Erythroblast (primary cell): ENCODE results near the gene DDX19B.
"Not testable (repeated sequence)": the region's sequence is repeated elsewhere in the genome, so short reads cannot be mapped to it uniquely, and the experiment has no call there.

ENCODE experiments used
- DNase-seq, 2 experiments: peaks; one replicate each; lab custom pipeline; 2025; lab: John Stamatoyannopoulos, UW
- GATA1 ChIP-seq: IDR thresholded peaks from 2 replicates; pipeline ENCODE4 v1.6.1; 2011; ENCODE audit warnings: low read depth, mild to moderate bottlenecking, control low read depth, low read length, moderate library complexity
- POLR2A ChIP-seq: IDR thresholded peaks from 2 replicates; pipeline ENCODE4 v1.6.1; 2011; ENCODE audit warnings: mild to moderate bottlenecking, low read length

Gene DDX19B

DNA sequence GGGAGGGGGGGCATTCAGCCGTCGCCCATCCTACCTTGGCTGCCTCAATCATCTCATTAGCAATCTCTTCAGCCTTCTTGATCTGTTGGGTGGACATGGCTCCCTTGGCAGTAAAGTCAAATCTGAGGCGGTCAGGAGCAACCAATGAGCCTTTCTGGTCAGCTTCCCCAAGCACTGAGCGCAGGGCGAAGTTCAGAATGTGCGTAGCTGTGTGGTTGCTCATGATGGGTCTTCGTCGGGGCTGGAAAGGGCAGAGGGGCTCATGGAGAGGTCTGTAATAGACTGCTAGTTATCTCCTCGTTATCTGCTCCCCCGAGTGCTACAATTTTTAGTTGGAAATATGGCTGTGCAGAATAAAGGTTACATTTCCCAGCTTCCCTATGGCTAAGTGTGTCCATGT, 40.0 kb upstream of the DDX19B start:
- no peak for DNase-seq
- TF ChIP-seq GATA1 (no peak), POLR2A (no peak)

DNA sequence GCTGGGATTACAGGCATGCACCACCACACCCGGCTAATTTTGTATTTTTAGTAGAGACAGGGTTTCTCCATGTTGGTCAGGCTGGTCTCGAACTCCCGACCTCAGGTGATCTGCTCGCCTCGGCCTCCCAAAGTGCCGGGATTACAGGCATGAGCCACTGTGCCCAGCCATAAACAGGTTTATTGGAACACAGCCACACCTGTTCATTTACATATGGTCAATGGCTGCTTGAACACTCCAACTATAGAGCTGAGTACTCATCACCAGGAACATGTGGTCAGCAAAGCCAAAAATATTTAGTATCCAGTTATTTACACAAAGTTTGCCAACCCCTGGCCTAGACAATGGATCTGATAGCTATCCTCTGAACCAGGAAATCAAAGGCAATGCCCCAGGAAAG, 39.1 kb upstream of the DDX19B start:
- DNase-seq: not testable (repeated sequence)

DNA sequence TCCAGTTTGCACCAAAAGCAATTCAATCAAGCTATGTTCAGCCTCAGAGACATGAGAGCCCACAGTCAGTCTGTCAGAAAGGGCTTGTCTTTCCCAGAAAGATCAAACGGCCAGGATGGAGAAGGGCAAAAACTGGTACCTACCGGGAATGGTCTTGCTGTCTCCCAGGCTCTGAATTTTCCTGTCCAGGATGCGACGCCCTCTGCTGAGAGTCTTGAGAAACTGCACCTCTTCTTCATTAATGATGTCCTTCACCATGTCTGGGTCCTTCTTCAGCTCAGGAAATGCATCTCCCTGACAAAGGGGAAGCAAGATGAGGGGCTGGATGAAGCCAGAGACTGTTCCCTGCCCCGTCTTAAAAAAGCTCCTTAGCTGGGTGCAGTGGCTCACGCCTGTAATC, 31.5 kb upstream of the DDX19B start:
- TF ChIP-seq POLR2A (no peak), GATA1 (no peak)
- DNase-seq: peak; percentile 41 to 53

DNA sequence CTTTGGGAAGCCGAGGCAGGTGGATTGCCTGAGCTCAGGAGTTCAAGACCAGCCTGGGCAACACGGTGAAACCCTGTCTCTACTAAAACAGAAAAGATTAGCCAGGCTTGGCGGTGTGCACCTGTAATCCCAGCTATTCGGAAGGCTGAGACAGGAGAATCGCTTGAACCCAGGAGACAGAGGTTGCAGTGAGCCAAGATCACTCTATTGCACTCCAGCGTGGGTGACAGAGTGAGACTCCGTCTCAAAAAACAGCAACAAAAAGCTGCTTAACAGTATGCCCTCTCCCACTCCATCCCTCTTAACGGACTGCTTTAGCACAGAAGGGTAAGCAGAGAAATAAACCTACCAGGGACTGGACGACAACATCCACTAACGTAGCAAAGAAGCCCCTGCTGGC, 31.1 kb upstream of the DDX19B start:
- not testable (repeated sequence) for DNase-seq

DNA sequence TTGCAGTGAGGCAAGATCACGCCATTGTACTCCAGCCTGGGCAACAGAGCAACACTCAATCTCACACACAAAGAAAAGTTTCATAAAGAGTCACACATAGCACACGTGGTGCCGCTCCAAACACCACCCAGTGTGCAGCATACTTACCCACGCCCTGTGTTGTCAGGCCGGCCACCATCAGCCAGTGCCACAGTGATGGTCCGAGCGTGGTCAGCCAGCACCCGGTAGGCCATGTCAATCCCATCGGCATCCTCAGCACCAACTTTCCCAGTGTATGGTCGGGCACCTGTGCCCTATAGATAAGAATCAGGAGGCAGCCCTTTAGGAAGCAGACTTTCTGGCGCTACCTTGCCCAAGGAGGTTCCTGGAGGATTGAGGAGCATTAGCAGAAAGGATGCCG, 29.5 kb upstream of the DDX19B start:
- no peak for TF ChIP-seq GATA1
- DNase-seq: no peak

DNA sequence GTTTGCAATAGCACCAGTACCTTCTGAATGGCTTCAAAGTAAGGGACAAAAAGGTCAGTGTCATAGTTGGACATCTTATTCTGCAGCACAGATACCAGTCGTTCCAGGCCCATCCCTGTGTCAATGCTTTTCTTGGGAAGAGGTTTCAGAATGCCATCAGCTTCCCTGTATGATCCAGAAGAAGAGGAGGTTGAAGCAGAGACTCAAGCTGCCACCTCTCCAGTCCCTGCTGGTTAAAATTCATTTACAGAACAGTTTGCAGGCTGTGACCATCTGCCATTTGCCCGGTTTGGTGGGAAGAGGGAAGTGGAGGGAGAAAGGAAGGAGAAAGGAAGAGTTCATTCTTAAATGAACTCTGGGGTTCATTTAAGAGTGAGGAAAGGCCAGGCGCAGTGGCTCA, 28.8 kb upstream of the DDX19B start:
- TF ChIP-seq POLR2A (no peak), GATA1 (no peak)
- DNase-seq: no peak

DNA sequence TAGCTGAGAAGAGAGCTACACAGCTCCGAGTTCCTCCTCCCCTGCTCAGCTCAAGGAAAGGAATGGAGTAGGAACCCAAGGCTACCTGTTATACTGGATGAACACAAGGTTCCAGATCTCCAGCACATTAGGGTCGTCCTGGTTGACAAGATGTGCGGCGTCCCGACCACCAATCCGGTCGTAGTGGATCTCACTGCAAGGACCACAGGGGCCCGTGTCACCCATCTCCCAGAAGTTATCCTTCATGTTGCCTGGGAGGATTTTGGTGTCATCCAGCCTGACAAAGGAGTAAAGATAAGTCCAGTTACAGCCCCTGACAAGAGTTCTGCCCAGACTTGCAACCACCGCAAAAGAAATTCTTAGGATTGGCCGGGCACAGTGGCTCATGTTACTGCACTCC, 27.3 kb upstream of the DDX19B start:
- TF ChIP-seq POLR2A (no peak), GATA1 (no peak)
- no peak for DNase-seq

DNA sequence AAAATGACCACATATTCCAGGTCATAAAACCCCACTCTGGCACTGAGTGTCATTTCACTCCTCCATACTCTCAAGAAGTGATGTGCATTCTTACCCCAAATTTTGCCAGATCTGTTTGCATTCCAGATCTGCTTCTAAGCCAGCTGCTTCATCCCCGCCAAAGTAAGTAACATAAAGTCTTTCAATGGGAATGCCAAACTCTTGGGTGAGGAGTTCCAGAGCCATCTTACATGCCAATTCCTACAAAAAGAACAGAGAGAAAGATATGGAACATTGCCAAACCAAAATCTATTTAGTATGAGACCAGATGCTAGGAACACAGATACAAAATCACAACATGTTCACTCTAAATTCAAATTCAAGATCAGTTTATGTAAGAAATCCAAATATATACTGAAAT, 22.6 kb upstream of the DDX19B start:
- no peak for DNase-seq

DNA sequence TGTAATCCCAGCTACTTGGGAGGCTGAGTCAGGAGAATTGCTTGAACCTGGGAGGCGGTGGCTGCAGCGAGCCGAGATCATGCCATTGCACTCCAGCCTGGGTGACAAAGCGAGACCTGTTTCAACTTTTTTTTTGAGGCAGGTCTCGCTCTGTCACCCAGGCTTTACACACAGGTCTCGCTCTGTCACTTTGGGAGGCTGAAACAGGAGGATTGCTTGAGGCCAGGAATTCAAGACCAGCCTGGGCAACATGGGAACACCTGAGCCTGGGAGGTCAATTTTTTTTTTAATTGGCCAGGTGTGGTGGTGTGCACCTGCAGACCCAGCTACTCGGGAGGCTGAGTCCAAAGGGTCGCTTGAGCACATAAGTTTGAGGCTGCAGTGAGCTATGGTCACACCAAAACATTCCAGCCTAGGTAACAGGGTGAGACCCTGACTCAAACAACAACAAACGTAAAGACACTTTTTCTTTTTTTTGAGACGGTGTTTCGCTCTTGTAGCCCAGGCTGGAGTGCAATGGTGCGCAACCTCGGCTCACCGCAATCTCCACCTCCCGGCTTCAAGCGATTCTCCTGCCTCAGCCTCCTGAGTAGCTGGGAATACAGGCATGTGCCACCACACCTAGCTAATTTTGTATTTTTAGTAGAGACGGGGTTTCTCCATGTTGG, 11.5 kb upstream of the DDX19B start:
- DNase-seq: peak; percentile 34

More for the DNA sequence above, 22.6 kb upstream of the DDX19B start:
- TF ChIP-seq POLR2A: no peak
- TF ChIP-seq GATA1: no peak

DNA sequence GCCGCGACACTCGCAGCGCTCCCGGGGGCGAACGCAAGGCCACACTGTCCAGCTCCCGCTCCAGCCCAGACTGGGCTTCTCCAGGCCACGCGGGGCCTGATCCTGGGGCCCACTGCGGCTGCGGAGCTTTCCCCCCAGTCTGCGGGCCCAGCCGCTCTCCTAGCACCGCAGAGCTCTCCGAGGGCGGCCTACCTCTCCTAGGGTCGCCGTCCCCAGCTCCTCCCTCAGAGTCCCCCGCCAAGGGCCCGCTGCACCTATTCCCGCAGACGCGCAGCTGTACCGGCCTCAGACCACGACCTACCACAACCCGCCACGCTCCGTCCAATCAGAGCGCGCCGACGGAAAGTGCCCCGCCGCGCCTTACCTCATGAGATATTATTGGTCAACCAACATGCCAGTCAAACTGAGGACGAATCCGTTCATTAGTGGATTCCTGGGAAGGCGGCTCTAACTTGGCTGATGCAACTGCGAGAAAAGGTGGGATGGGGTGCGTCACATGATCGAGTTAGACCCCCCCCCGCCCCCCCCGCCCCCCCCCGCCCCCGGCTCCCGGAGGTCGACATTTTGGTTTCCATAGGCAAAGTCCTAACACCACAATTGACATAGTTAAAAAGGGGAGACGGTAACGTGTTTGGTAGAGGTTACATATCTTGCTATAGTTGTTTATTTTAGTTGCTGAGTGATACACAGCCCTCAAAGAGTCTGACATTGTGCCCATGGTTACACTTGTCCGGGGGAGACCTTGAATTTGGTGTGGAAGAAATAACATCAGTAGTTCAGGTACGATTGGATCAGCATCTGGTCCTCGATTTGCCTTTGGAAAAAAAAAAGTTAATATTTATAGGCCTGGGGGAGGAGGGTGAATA, 9.5 kb upstream of the DDX19B start, which contains the start of gene AARS1:
Gene AARS1 (minus strand): TSS at position 278 of the 866 bp plus-strand sequence. CDS start 6,743 bp downstream, outside the sequence.
- peak; percentile 100 for DNase-seq
- TF ChIP-seq POLR2A (peak; percentile 98), GATA1 (no peak)

DNA sequence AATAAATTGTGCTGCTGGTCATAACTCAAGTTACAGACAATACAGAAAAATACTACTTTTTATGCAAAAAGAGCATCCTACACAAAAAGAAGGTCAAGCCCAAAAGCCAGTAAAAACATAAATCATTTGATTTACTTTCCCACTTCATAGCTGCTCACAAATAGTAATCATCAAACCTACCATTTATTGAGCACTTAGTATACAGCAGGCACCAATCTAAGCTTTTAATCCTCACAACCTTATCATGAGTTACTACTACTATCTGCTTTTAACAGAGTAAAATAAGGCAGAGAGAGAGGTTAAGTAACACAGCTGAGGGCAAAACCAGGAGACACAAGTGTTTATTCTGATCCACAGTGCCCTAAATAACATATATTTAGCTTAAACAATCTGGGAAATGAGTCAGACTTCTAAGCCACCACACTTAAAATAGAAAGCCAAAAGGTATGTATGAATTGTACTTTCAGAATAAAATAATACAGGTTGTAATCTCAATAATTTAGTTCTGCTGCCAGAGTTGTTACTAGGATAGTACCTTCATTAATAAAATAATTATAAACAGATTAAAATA, 8.0 kb upstream of the DDX19B start:
- TF ChIP-seq POLR2A: no peak
- TF ChIP-seq GATA1: no peak
- DNase-seq: peak; percentile 19 to 40

DNA sequence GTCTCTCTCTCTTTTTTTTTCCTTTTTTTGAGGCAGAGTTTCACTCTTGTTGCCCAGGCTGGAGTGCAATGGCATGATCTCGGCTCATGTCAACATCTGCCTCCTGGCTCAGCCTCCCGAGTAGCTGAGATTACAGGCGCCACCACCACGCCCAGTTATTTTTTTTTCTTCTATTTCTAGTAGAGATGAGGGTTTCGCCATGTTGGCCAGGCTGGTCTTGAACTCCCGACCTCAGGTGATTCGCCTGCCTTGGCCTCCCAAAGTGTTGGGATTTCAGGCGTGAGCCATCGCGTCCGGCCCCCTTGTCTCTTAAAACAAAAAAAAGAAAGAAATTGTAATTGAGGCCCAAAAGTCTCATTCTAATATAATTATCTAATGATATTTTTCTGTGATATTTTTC, 6.8 kb upstream of the DDX19B start:
- DNase-seq: peak; percentile 12 to 16

DNA sequence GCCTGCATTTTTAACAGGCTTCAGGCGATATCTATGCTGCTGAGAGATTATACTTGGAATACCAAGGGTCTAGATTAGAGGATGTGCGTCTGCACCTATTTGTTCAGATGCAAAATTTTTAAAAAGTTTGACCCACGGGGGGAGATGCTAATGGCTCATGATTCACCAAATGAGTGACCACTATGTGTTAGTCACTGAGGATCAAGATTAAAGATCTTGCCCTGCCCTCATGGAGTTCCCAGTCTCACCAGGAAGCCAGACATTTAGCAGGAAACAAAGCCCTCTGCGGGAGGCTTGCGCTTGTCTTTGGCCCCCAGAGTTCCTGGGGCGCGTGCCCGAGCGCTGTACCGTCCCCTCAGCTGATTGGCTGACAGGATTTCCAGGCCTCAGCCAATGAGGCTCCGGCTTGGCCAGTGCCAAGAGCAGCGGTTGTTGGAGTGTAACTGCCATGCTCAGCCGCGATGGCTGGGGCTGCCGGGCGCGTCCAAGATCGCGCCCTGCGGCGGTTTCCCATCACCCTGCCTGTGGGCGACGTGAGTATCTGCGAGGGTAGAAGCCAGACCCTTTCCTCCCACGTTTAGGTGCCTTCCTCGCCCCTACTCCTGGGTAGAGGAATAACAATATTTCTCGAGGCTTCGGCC, 4.5 kb upstream of the DDX19B start:
- peak in 1 of 2 experiments; percentile 6 for DNase-seq
- TF ChIP-seq GATA1 (no peak), POLR2A (no peak)

DNA sequence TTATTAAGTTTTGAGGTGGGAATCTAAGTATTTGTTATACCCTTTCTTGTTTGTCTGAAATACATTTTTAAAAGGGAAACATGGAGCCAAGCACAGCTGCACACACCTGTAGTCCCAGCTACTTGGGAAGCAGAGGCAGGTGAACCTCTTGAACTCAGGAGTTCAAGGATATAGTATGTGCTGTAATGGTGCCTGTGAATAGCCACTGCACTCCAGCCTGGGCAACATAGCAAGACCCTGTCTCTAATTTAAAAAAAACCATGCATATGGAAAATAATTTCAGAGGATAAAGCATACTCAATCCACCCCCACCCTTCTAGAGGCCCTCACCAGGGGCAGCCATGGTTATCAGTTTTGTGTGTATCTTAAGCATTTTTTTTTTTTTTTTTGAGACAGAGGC, 3.4 kb upstream of the DDX19B start:
- TF ChIP-seq GATA1 (no peak), POLR2A (no peak)
- DNase-seq: peak; percentile 43 to 47

DNA sequence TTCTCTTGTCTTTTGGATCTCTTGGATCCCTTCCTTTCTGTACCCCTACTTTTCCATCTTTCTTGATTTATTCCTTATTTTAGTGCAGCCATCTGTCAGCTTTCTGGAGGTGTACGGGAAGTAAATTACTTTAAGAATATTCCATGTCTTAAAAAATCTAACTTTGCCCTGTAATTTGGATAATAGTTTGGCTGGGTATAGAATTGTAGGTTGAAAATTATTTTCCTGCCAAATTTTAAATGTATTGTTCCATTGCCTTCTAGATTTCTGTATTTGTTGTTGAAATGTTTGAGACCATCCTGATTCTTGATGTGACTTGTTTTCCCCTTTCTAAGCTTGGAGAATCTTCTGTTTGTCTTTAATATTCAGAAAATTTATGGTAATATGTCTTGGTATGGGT, 2.1 kb downstream of the DDX19B start:
- TF ChIP-seq POLR2A (no peak), GATA1 (no peak)
- DNase-seq: no peak

DNA sequence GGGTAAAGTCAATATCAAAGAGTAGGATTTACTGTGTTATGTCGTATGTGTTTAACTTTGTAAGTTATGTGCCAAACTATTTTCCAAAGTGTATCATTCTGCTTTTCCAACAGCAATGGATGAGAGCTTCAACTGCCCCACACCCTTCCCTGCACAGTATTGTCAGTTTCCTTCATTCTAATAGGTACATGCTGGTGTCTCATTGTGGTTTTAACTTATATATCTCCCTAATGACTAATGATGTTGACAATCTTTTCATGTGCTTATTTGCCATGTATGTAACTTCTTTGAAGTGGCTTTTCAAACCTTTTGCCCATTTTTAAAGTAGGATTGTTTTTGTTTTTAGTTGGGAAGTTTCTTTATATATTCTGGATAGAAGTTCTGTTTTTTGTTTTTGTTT, 3.8 kb downstream of the DDX19B start:
- TF ChIP-seq GATA1 (no peak), POLR2A (no peak)
- no peak for DNase-seq
